HepG2 (cell line): ENCODE measurements around the gene PLCB4. TPM values are rescaled to one million over a fixed set of nuclear protein-coding genes. Genes with fewer than 3 reads are reported as not detected.

ENCODE experiments used
- ATAC-seq: fragments of 200-7000 bp; cut with Tn5 transposase; 3 replicates; pipeline ENCODE4 v1.9.1; 2020; ENCODE audit warnings: mild to moderate bottlenecking, moderate library complexity
- BruUV-seq: library from RNA; stranded (reverse); fragments of 400-500 nt; replicated peaks from 2 replicates; lab custom pipeline; 2021; lab: Mats Ljungman, UMichigan
- CTCF ChIA-PET: fragments of 300-600 bp; formaldehyde crosslinking; extraction: SDS; loops from one replicate; lab custom pipeline; 2021; ENCODE audit warnings: low total read pairs, inconsistent platforms, low intra/inter-chr PET ratio; lab: Yijun Ruan, JAX
- POLR2A ChIA-PET: fragments of 350-600 bp; sonication (Branson Sonifier 250); formaldehyde crosslinking; loops from one replicate; lab custom pipeline; 2020; ENCODE audit warnings: antibody characterized with exemption, inconsistent platforms; lab: Yijun Ruan, JAX
- DNase-seq: peaks from one replicate; pipeline ENCODE4 v3.0.0-alpha.2; 2015; ENCODE audit warnings: low spot score
- FAIRE-seq: peaks from 3 replicates; lab custom pipeline; 2011; peaks lifted over from hg19 to GRCh38; lab: Jason Lieb, UNC
- H2AFZ ChIP-seq: one replicate; pipeline ENCODE4 v1.6.1; 2011; ENCODE audit warnings: low read length, inconsistent platforms
- H3K27ac ChIP-seq: fragments of 300-600 bp; 3 replicates; pipeline ENCODE4 v1.8.0; 2011; ENCODE audit warnings: mixed run types, mild to moderate bottlenecking, mixed read lengths, low read length, inconsistent platforms; ENCODE audit not compliant: insufficient read depth; ENCODE audit errors: extremely low read length
- H3K27me3 ChIP-seq, 2 experiments: fragments of 200-600 bp in 1 of 2; 2 replicates in 1 of 2; 3 replicates in 1 of 2; pipeline versions ENCODE4 v1.6.0 to v1.8.0; 2011; ENCODE audit warnings: low read length in 2 of 2, mild to moderate bottlenecking in 2 of 2, moderate library complexity in 2 of 2, inconsistent platforms in 1 of 2; ENCODE audit not compliant: insufficient read depth in 2 of 2, control insufficient read depth in 1 of 2
- H3K36me3 ChIP-seq, 2 experiments: fragments of 200-600 bp in 1 of 2; replicated peaks in 1 of 2; 2 replicates in 1 of 2; 3 replicates in 1 of 2; pipeline versions ENCODE4 v1.5.1 to v1.8.0; 2011; ENCODE audit warnings: low read length in 2 of 2, inconsistent platforms in 1 of 2; ENCODE audit not compliant: insufficient read depth in 2 of 2, control insufficient read depth in 1 of 2
- H3K4me1 ChIP-seq: 2 replicates; pipeline ENCODE4 v1.5.1; 2012; ENCODE audit warnings: low read length, inconsistent platforms; ENCODE audit not compliant: insufficient read depth
- H3K4me2 ChIP-seq: 2 replicates; pipeline ENCODE4 v1.6.0; 2011; ENCODE audit warnings: low read depth, low read length, inconsistent platforms
- H3K4me3 ChIP-seq, 3 experiments: fragments of 200-600 bp in 1 of 3; sonication (generic), shearing (Covaris generic) in 1 of 3; replicated peaks in 1 of 3; 2 replicates each; pipeline ENCODE4 v1.5.1; 2011 to 2016; ENCODE audit warnings: low read length in 3 of 3, inconsistent platforms in 2 of 3, low read depth in 2 of 3, mild to moderate bottlenecking in 2 of 3, control low read depth in 1 of 3, mixed read lengths in 1 of 3; ENCODE audit not compliant: insufficient read depth in 1 of 3
- H3K79me2 ChIP-seq: one replicate; pipeline ENCODE4 v1.6.1; 2011; ENCODE audit warnings: low read length, inconsistent platforms; ENCODE audit not compliant: insufficient read depth
- H3K9ac ChIP-seq: 2 replicates; pipeline ENCODE4 v1.6.0; 2011; ENCODE audit warnings: mild to moderate bottlenecking, low read depth, low read length, inconsistent platforms; ENCODE audit not compliant: insufficient read depth
- H3K9me3 ChIP-seq: 2 replicates; pipeline ENCODE4 v1.5.1; 2012; ENCODE audit warnings: mild to moderate bottlenecking, low read length
- H4K20me1 ChIP-seq: 2 replicates; pipeline ENCODE4 v1.6.0; 2011; ENCODE audit warnings: inconsistent platforms, mild to moderate bottlenecking, low read length, moderate library complexity; ENCODE audit not compliant: insufficient read depth
- FOXP1 ChIP-seq, 2 experiments: fragments of 450-650 bp in 1 of 2; IDR thresholded peaks; 2 replicates each; pipeline ENCODE4 v1.6.1; 2017 to 2018; ENCODE audit warnings: antibody characterized with exemption in 1 of 2
- GABPB1 ChIP-seq: IDR thresholded peaks from 2 replicates; pipeline ENCODE4 v1.6.1; 2016; ENCODE audit warnings: mild to moderate bottlenecking, missing genetic modification reagents, moderate library complexity, missing compliant biosample characterization
- HCFC1 ChIP-seq: fragments of 150-350 bp; IDR thresholded peaks from 2 replicates; pipeline ENCODE4 v1.6.1; 2014; ENCODE audit warnings: low read depth, low read length
- HES4 ChIP-seq: sonication (generic); formaldehyde crosslinking; IDR thresholded peaks from 2 replicates; pipeline ENCODE4 v1.9.0; 2021; ENCODE audit warnings: mild to moderate bottlenecking, missing genetic modification reagents, borderline replicate concordance
- KMT2A ChIP-seq: sonication (generic); formaldehyde crosslinking; IDR thresholded peaks from 2 replicates; pipeline ENCODE4 v1.4.0; 2020; ENCODE audit warnings: missing genetic modification reagents
- ZNF44 ChIP-seq: sonication (generic); formaldehyde crosslinking; IDR thresholded peaks from 2 replicates; pipeline ENCODE4 v1.5.1; 2020; ENCODE audit warnings: mild to moderate bottlenecking, missing genetic modification reagents
- ZNF446 ChIP-seq: sonication (generic); formaldehyde crosslinking; IDR thresholded peaks from 2 replicates; pipeline ENCODE4 v1.5.0; 2020; ENCODE audit warnings: mild to moderate bottlenecking, missing genetic modification reagents
- ZNF451 ChIP-seq: sonication (generic); formaldehyde crosslinking; IDR thresholded peaks from 2 replicates; pipeline ENCODE4 v1.5.0; 2020; ENCODE audit warnings: mild to moderate bottlenecking, missing genetic modification reagents
- ZNF496 ChIP-seq: sonication (generic); formaldehyde crosslinking; IDR thresholded peaks from 2 replicates; pipeline ENCODE4 v1.8.1; 2023; ENCODE audit warnings: mild to moderate bottlenecking, moderate library complexity, missing genetic modification reagents; ENCODE audit not compliant: insufficient replicate concordance
- ZNF788 ChIP-seq: sonication (generic); formaldehyde crosslinking; IDR thresholded peaks from 2 replicates; pipeline ENCODE4 v1.5.0; 2020; ENCODE audit warnings: mild to moderate bottlenecking, missing genetic modification reagents, borderline replicate concordance
- WGBS: methylation state at CpG from one replicate; pipeline ENCODE4 v1.1.6; 2017; ENCODE audit warnings: low lambda C conversion rate; 5-methylcytosine and 5-hydroxymethylcytosine counted together
- in situ Hi-C: cut with HindIII; loops from 2 replicates; pipeline ENCODE4 v1.10.0; 2017; ENCODE audit warnings: low pct_unique_long_range_greater_than_20kb; ENCODE audit not compliant: extremely low pct_ligation_motif_present
- intact Hi-C: fragments of 100-400 bp; cut with micrococcal nuclease; formaldehyde crosslinking; loops from one replicate; pipeline ENCODE4 v1.10.0; 2022; ENCODE audit not compliant: unreplicated experiment
- polyA plus RNA-seq, 8 experiments: library from polyadenylated mRNA; depleted of rRNA in 3 of 8; stranded (reverse) in 7 of 8; unstranded in 1 of 8; fragments of >200 nt; fragmentation: Illumina TruSeq in 4 of 8; extraction: Trizol in 4 of 8; gene quantifications; 2 replicates each; pipeline versions ENCODE4 v1.2.1 to v1.2.3, GENCODE V29; 2011 to 2016; ENCODE audit warnings: low read depth in 4 of 8, missing spikeins in 1 of 8, mixed read lengths in 1 of 8; ENCODE audit not compliant: insufficient read depth in 1 of 8
- total RNA-seq, 5 experiments: library from RNA; depleted of rRNA; stranded (reverse); fragments of >200 nt; fragmentation: Illumina TruSeq; extraction: Trizol; gene quantifications; 2 replicates each; pipeline ENCODE4 v1.2.3, GENCODE V29; 2016; ENCODE audit warnings: low read depth in 1 of 5
- TF ChIP-seq, protein P1 (sequence below): sonication (generic); formaldehyde crosslinking; IDR thresholded peaks from 2 replicates; pipeline ENCODE4 v1.5.0; 2020; ENCODE audit warnings: missing genetic modification reagents, mild to moderate bottlenecking, borderline replicate concordance
- TF ChIP-seq, protein P2 (sequence below): sonication (generic); formaldehyde crosslinking; IDR thresholded peaks from 2 replicates; pipeline ENCODE4 v1.4.0; 2020; ENCODE audit warnings: mild to moderate bottlenecking, missing genetic modification reagents, borderline replicate concordance

Gene PLCB4
- total and polyA plus RNA-seq, 2 of the 13 experiments (the other 11 are each of a cell fraction or from before 2014, with no cell fraction given): 0.01 TPM; not detected in 1

DNA sequence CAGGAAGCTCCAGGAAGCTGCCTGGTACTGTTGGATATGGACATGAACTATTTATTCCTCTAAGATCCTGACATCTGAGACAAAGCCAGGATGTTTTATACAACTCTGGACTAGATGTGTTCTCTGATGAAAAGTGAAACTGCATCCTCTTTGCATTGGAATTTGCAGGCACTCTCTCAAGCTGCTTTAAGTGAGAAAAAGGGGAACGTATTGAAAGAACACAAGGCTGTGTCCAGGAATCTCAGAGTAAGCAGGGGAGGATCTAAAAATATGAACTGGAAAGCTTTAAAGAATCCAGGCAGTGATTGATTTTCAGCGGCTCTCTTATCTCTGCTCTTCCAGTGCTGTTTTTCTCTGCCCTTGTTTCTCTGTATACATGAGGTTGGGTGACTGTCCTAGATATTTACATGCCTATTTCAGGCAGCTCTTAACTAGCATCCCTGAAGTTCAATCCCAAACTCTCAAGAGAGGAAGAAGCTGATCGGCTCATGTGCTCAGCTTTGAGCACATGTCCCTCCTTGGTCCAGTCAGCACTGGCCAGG is 193.8 kb downstream of the PLCB4 start:
- POLR2A ChIA-PET: no interaction called here
- H3K4me3 ChIP-seq: no peak overlapping the region
- in situ Hi-C loops (no loop called here), intact Hi-C loops (no loop called here)
- H2AFZ ChIP-seq: no peak overlapping the region
- H3K9ac ChIP-seq: no peak overlapping the region
- no peaks in the 10 kb centered on the region for H4K20me1 ChIP-seq
- no TSS peak for BruUV-seq
- no peaks in the 10 kb centered on the region for H3K36me3 ChIP-seq
- no peak overlapping the region for H3K27ac ChIP-seq
- CTCF ChIA-PET: no interaction called here
- H3K27me3 ChIP-seq: peaks cover 0 to 6% of the 10 kb centered on the region in 2 experiments; a peak in 1 of 5 replicates
- H3K79me2 ChIP-seq: no peaks in the 10 kb centered on the region
- no peak for TF ChIP-seq ZNF451 (CRISPR knock-in tag)
- TF ChIP-seq, protein P1, sequence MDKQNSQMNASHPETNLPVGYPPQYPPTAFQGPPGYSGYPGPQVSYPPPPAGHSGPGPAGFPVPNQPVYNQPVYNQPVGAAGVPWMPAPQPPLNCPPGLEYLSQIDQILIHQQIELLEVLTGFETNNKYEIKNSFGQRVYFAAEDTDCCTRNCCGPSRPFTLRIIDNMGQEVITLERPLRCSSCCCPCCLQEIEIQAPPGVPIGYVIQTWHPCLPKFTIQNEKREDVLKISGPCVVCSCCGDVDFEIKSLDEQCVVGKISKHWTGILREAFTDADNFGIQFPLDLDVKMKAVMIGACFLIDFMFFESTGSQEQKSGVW: no peak
- no peaks in the 10 kb centered on the region for H3K4me1 ChIP-seq
- no peak for FAIRE-seq
- ATAC-seq: no peak
- no peak overlapping the region for H3K4me2 ChIP-seq
- H3K9me3 ChIP-seq: no peaks in the 10 kb centered on the region
- DNase-seq: no peak
- WGBS: 2% methylated on average over 3 of the region's 3 CpGs

DNA sequence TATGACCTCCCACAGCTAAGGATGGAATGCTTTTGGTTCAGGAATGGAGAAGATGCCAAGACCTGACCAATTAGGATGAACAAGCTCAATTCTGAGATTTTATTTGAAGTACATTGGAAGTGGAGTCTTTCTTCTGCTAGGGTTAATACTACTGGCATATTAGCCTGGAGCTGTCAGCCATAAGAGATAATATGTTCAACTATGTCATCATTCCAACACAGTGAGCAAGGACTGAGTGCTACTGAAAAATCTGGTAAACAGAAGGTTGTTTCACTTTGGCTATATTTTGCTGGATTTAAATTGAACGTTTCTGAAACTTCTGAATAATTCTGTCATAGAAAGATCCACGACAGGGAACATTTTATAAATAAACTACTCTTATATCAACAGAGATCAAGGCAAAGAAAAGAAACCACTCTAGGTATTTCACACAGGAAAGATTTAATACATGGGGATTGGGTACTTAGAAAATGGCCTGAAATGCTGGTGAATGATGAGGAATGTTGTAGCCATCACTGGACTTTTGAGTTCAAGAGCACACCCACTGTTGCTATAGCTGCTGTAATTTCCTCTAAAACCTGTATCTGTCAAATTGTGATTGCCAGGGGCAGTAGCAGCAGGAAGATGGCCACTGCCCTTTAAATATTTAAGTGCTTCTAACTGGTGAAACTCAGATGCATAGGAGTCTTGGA is 200.5 kb downstream of the PLCB4 start:
- no TSS peak for BruUV-seq
- Histone ChIP-seq H2AFZ (no peak overlapping the region), H3K9ac (no peak overlapping the region), H3K4me1 (no peaks in the 10 kb centered on the region), H3K4me2 (no peak overlapping the region), H3K79me2 (no peaks in the 10 kb centered on the region), H4K20me1 (no peaks in the 10 kb centered on the region), H3K9me3 (no peaks in the 10 kb centered on the region), H3K4me3 (no peak overlapping the region), H3K27ac (no peak overlapping the region), H3K27me3 (0 out of 5 replicates have a peak, but pooled peaks cover 0 to 6% of the 10 kb centered on the region in 2 experiments), H3K36me3 (no peaks in the 10 kb centered on the region)
- DNase-seq: no peak
- in situ Hi-C loops: no loop called here
- no peak for FAIRE-seq
- ChIA-PET CTCF (no interaction called here), POLR2A (no interaction called here)
- 0% methylated on average over 2 of the region's 2 CpGs for WGBS
- no peak for ATAC-seq
- intact Hi-C loops: no loop called here
- TF ChIP-seq GABPB1 (CRISPR knock-in tag): no peak
- no peak for TF ChIP-seq KMT2A (CRISPR knock-in tag)
- no peak for TF ChIP-seq HCFC1
- TF ChIP-seq, protein P2, sequence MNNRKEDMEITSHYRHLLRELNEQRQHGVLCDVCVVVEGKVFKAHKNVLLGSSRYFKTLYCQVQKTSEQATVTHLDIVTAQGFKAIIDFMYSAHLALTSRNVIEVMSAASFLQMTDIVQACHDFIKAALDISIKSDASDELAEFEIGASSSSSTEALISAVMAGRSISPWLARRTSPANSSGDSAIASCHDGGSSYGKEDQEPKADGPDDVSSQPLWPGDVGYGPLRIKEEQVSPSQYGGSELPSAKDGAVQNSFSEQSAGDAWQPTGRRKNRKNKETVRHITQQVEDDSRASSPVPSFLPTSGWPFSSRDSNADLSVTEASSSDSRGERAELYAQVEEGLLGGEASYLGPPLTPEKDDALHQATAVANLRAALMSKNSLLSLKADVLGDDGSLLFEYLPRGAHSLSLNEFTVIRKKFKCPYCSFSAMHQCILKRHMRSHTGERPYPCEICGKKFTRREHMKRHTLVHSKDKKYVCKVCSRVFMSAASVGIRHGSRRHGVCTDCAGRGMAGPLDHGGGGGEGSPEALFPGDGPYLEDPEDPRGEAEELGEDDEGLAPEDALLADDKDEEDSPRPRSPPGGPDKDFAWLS (CRISPR knock-in tag): no peak
- no peak for TF ChIP-seq ZNF496 (CRISPR knock-in tag)
- no peak for TF ChIP-seq HES4 (CRISPR knock-in tag)
- no peak for TF ChIP-seq FOXP1 (IDR thresholded peaks at IDR 0.05)
- TF ChIP-seq FOXP1 (CRISPR knock-in tag; IDR thresholded peaks at IDR 0.05): no peak
- TF ChIP-seq ZNF446 (CRISPR knock-in tag): no peak
- no peak for TF ChIP-seq ZNF788 (CRISPR knock-in tag)
- no peak for TF ChIP-seq ZNF44 (CRISPR knock-in tag)
